HG03103 (cell line): Measurements from ENCODE around the gene GPATCH3.
"Not testable (repeated sequence)": the region's sequence is repeated elsewhere in the genome, so short reads cannot be mapped to it uniquely, and the experiment has no call there.

Experiments
- ATAC-seq: cut with Tn5 transposase; IDR thresholded peaks from one replicate; pipeline ENCODE4 v1.9.1; 2021; ENCODE audit warnings: low read depth; ENCODE audit not compliant: unreplicated experiment

Gene GPATCH3

DNA sequence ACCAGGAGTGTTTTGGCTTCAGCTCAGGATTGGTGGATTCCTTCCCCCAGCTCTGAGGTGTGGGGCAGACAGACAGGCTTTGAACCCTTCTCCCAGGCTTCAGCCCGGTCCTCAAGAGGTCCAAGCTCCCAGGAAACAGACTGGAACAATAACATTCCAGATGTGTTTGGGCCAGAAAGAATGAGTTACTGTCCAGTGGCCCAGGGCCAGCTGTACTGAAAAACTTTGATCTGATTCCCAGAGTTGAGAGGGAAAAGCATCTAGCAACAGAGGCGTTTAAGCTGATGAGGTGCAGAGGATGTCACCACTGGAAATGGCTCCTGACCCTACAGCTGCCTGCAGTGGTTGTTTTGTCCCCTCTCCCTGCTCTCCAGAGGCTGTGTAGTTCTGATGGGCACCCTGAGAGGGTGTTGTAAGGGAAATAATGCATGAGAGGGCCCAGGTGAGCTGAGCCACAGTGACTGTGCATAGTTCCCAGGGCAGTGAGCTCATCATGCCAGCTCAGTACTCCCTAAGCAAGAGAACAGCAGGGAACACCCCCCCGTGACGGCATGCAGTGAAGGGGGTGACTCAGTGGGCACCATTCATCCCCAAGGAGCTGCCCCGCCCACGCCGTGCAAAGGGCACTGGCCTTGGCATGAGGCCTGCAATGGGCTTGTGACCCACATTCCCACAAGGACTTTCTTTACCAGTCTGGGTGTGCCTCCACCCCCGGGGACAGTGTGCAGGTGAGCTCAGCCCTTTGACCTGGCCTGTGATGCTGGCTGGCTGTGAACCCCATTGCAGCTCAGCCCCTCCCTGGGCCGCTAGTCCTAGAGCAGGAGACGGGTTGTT, 51.1 kb downstream of the GPATCH3 start:
- ATAC-seq, result no peak

DNA sequence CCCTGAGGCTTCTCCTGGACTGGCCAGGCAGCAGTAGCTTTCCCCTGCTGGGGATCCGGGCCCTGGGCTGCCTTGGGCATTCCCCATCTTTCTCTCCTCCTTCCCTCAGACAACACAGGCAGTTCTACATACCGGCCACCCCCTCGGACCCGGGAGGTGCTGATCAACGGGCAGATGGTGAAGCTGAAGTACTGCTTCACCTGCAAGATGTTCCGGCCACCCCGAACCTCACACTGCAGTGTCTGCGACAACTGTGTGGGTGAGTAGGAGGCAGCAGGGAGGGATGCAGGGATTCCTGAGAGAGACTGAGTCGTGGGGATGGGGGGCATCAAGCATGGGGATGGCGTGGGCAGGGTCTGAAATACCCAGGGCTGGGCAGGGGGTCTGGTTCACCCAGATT, 51.8 kb downstream of the GPATCH3 start:
- no peak for ATAC-seq

DNA sequence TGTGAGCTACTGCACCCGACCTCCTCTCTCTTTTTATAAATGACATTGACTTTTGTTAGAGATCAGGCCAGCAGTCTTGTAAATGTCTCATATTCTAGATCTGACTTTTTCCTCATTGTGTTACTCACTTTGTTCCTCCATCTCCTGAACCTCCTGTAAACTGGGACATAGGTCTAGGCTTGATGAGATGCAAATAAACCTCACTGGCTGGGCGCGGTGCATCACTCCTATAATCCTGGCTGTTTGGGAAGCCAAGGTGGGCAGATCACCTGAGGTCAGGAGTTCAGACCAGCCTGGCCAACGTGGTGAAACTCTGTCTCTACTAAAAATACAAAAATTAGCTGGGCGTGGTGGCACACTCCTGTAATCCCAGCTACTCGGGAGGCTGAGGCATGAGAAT, 52.4 kb downstream of the GPATCH3 start:
- ATAC-seq, result not testable (repeated sequence)

DNA sequence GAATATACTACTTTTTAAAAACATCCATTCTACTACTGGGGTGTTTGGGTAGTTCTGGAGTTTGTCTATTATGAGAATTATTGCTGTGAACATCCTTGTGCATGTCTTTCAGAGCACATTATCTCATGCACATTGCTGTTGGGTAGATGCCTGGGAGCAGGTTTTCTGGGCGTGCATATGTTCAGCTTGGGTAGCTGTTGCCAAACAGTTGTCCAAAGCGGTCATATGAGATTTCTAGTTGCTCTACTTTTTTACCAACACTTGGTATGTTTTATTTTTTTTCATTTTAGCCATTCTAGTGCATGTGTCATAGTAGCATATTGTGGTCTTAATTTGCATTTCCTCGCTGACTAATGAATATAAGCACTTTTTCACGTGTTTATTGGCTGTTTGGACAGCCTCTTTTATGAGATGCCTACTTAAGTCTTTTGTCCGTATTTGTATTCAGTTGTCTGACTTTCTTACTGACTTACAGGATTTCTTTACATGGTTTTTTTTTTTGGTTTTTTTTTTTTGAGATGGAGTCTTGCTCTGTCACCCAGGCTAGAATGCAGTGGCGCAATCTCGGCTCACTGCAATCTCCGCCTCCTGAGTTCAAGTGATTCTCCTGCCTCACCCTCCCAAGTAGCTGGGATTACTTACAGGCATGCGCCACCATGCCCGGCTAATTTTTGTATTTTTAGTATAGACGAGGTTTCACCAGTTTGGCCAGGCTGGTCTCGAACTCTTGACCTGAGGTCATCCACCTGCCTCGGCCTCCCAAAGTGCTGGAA, 55.7 kb downstream of the GPATCH3 start:
- ATAC-seq, result no peak
